WTC11 (cell line): Measurements from ENCODE around the gene STPG3. TPM values are rescaled to one million over a fixed set of nuclear protein-coding genes. Genes with fewer than 3 reads are reported as not detected.

Experiments
- ATAC-seq: fragments of 200-7000 bp; cut with Tn5 transposase; 2 replicates; pipeline ENCODE4 v1.10.0; 2021; ENCODE audit warnings: mild to moderate bottlenecking, moderate library complexity
- CTCF ChIA-PET: fragments of 300-600 bp; sonication (Branson Sonifier 250); formaldehyde crosslinking; loops from one replicate; lab custom pipeline; 2021; ENCODE audit warnings: antibody characterized with exemption; lab: Charles Lee
- POLR2A ChIA-PET: fragments of 350-600 bp; sonication (Branson Sonifier 250); formaldehyde crosslinking; loops from one replicate; lab custom pipeline; 2021; ENCODE audit warnings: antibody characterized with exemption; lab: Charles Lee
- DNase-seq: peaks from one replicate; pipeline ENCODE4 v3.0.0; 2021; ENCODE audit warnings: low spot score
- H3K27ac Mint-ChIP-seq: 2 replicates; pipeline ENCODE4 v1.8.0; 2021; ENCODE audit warnings: mixed read lengths
- H3K27me3 Mint-ChIP-seq: 2 replicates; pipeline ENCODE4 v1.8.0; 2021; ENCODE audit warnings: low read depth, mild to moderate bottlenecking, moderate library complexity, mixed read lengths
- H3K36me3 Mint-ChIP-seq: 2 replicates; pipeline ENCODE4 v1.8.0; 2021; ENCODE audit warnings: mixed read lengths
- H3K4me1 Mint-ChIP-seq: 2 replicates; pipeline ENCODE4 v1.8.0; 2022; ENCODE audit warnings: mixed read lengths
- H3K4me3 Mint-ChIP-seq: 2 replicates; pipeline ENCODE4 v1.8.0; 2021; ENCODE audit warnings: mild to moderate bottlenecking, moderate library complexity, mixed read lengths
- H3K9me3 Mint-ChIP-seq: 2 replicates; pipeline ENCODE4 v1.8.0; 2021; ENCODE audit warnings: mixed read lengths
- ETV6 ChIP-seq: sonication (generic); formaldehyde crosslinking; IDR thresholded peaks from 2 replicates; pipeline ENCODE4 v1.8.1; 2022; ENCODE audit warnings: mild to moderate bottlenecking, missing genetic modification reagents
- HMGXB4 ChIP-seq: sonication (generic); formaldehyde crosslinking; IDR thresholded peaks from 2 replicates; pipeline ENCODE4 v1.8.1; 2023; ENCODE audit warnings: mild to moderate bottlenecking, moderate library complexity, missing genetic modification reagents
- IRF1 ChIP-seq: sonication (generic); formaldehyde crosslinking; IDR thresholded peaks from 2 replicates; pipeline ENCODE4 v1.8.0; 2023; ENCODE audit warnings: missing genetic modification reagents
- MAX ChIP-seq: sonication (generic); formaldehyde crosslinking; IDR thresholded peaks from 2 replicates; pipeline ENCODE4 v1.8.0; 2022; ENCODE audit warnings: mild to moderate bottlenecking, missing genetic modification reagents
- TEAD4 ChIP-seq: sonication (generic); formaldehyde crosslinking; IDR thresholded peaks from 2 replicates; pipeline ENCODE4 v1.8.0; 2022; ENCODE audit warnings: mild to moderate bottlenecking, missing genetic modification reagents
- ZNF121 ChIP-seq: sonication (generic); formaldehyde crosslinking; IDR thresholded peaks from 2 replicates; pipeline ENCODE4 v1.8.0; 2023; ENCODE audit warnings: missing genetic modification reagents
- ZNF232 ChIP-seq: sonication (generic); formaldehyde crosslinking; IDR thresholded peaks from 2 replicates; pipeline ENCODE4 v1.8.0; 2022; ENCODE audit warnings: mild to moderate bottlenecking, missing genetic modification reagents
- total RNA-seq: library from RNA; stranded (reverse); gene quantifications from 3 replicates; pipeline ENCODE4 v1.2.3, GENCODE V29; 2021
- TF ChIP-seq, protein P1 (sequence below): sonication (generic); formaldehyde crosslinking; IDR thresholded peaks from 2 replicates; pipeline ENCODE4 v1.8.1; 2022; ENCODE audit warnings: mild to moderate bottlenecking, moderate library complexity, missing genetic modification reagents
- TF ChIP-seq, protein P2 (sequence below): sonication (generic); formaldehyde crosslinking; conservative IDR thresholded peaks from 2 replicates; pipeline ENCODE4 v1.8.1; 2023; ENCODE audit warnings: mild to moderate bottlenecking, low read depth, missing genetic modification reagents, moderate library complexity
- TF ChIP-seq, protein P3 (sequence below): sonication (generic); formaldehyde crosslinking; IDR thresholded peaks from 2 replicates; pipeline ENCODE4 v1.8.1; 2022; ENCODE audit warnings: low read depth, mild to moderate bottlenecking, moderate library complexity, missing genetic modification reagents, borderline replicate concordance

The STPG3 gene
- total RNA-seq, 1 experiment from 2014 or later: 0.26 TPM

DNA sequence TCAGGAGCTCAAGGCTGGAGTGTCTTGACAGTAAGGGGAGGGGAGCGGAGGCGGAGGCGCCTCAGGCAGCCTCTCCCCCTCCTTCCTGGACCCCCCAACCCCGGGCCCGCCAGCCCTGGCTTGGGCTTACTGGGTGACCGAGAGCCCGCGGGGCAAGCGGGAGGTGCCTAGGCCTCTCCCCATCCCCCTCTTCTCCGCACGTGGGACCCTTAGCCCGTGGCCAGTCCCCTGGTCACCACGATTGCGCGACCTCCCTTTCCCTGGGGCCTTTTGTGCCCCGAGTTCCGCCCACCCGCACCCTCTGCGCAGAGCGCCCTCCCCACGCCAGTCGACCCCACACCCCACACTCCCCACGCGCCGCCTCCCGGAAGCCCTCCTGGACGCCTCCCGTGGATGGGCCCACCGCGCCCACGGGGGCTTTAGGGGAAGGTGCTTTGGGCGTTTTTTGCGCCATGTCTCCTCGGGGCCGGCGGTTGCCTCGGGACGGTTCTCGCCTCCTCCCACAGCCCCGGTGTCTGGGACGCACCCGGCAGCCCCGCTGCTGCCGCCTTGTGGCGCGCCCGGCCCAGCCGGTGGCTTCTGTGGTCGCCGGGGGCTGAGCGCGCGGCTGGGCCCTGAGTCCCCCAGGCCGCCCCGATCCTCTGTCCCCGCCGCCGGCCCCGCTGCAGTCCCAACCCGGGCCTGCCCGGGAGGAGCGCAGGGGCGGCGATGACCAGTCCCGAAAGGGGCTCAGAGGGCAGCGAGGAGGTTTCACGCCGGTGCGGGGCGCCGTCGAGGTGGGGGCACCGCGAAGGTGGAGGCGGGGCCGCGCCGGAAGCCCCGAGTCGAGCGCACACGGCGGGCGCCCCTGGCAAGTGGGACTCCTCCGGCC, 29.6 kb downstream of the STPG3 start (continued):
- TF ChIP-seq ZNF121 (CRISPR knock-in tag) (no peak), MAX (CRISPR knock-in tag) (peak; percentile 44; the same call in 1 of the 2 replicates), HMGXB4 (CRISPR knock-in tag) (peak; percentile 95), ZNF232 (CRISPR knock-in tag) (no peak), ETV6 (CRISPR knock-in tag) (peak; percentile 66; the same call in 1 of the 2 replicates)
- TF ChIP-seq, protein P1, sequence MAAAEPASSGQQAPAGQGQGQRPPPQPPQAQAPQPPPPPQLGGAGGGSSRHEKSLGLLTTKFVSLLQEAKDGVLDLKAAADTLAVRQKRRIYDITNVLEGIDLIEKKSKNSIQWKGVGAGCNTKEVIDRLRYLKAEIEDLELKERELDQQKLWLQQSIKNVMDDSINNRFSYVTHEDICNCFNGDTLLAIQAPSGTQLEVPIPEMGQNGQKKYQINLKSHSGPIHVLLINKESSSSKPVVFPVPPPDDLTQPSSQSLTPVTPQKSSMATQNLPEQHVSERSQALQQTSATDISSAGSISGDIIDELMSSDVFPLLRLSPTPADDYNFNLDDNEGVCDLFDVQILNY (CRISPR knock-in tag): 0 out of 2 replicates have a peak, but pooled peaks have one; percentile 42
- TF ChIP-seq, protein P2, sequence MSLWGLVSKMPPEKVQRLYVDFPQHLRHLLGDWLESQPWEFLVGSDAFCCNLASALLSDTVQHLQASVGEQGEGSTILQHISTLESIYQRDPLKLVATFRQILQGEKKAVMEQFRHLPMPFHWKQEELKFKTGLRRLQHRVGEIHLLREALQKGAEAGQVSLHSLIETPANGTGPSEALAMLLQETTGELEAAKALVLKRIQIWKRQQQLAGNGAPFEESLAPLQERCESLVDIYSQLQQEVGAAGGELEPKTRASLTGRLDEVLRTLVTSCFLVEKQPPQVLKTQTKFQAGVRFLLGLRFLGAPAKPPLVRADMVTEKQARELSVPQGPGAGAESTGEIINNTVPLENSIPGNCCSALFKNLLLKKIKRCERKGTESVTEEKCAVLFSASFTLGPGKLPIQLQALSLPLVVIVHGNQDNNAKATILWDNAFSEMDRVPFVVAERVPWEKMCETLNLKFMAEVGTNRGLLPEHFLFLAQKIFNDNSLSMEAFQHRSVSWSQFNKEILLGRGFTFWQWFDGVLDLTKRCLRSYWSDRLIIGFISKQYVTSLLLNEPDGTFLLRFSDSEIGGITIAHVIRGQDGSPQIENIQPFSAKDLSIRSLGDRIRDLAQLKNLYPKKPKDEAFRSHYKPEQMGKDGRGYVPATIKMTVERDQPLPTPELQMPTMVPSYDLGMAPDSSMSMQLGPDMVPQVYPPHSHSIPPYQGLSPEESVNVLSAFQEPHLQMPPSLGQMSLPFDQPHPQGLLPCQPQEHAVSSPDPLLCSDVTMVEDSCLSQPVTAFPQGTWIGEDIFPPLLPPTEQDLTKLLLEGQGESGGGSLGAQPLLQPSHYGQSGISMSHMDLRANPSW (CRISPR knock-in tag): no peak
- TF ChIP-seq, protein P3, sequence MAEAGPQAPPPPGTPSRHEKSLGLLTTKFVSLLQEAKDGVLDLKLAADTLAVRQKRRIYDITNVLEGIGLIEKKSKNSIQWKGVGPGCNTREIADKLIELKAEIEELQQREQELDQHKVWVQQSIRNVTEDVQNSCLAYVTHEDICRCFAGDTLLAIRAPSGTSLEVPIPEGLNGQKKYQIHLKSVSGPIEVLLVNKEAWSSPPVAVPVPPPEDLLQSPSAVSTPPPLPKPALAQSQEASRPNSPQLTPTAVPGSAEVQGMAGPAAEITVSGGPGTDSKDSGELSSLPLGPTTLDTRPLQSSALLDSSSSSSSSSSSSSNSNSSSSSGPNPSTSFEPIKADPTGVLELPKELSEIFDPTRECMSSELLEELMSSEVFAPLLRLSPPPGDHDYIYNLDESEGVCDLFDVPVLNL (CRISPR knock-in tag): no peak

GRCh38 chr9:137281345-137282116, 30.4 kb downstream of the STPG3 start:
- Mint-ChIP-seq H3K4me3 (peak overlapping the region; percentile 68), H3K4me1 (peaks cover 6% of the 10 kb centered on the region), H3K36me3 (no peaks in the 10 kb centered on the region), H3K27me3 (peaks cover 21% of the 10 kb centered on the region), H3K27ac (no peak overlapping the region), H3K9me3 (no peaks in the 10 kb centered on the region)
- DNase-seq: peak; percentile 64
- ChIA-PET CTCF (interaction anchor here (0.6 to 2.7 kb wide), 17 partner anchors 9 to 218 kb away, joined by 3 to 17 read pairs (median 4); partner anchors contain the start of genes EXD3, NOXA1, NRARP and TUBB4B), POLR2A (no interaction called here)
- TF ChIP-seq MAX (CRISPR knock-in tag) (peak; percentile 58; the same call in 1 of the 2 replicates), IRF1 (CRISPR knock-in tag) (no peak), TEAD4 (CRISPR knock-in tag) (0 out of 2 replicates have a peak, but pooled peaks have one; percentile 13), HMGXB4 (CRISPR knock-in tag) (0 out of 2 replicates have a peak, but pooled peaks have one; percentile 21)
- ATAC-seq: peak; percentile 29
